DOHH2 (cell line): ENCODE data around the gene ENOX1.

Experiments used
- EZH2phosphoT487 ChIP-seq: fragments of 200-600 bp; sonication (generic); IDR thresholded peaks from 2 replicates; pipeline ENCODE4 v1.6.1; 2017; ENCODE audit warnings: borderline replicate concordance, mild to moderate bottlenecking, antibody characterized with exemption, low read length, moderate library complexity, mixed read lengths
- TF ChIP-seq, protein P1 (sequence below): fragments of 200-600 bp; sonication (generic); IDR thresholded peaks from one replicate; pipeline ENCODE4 v1.5.1; 2014; ENCODE audit warnings: antibody characterized with exemption, mild to moderate bottlenecking, low read depth, low read length; ENCODE audit not compliant: poor library complexity, severe bottlenecking

DNA sequence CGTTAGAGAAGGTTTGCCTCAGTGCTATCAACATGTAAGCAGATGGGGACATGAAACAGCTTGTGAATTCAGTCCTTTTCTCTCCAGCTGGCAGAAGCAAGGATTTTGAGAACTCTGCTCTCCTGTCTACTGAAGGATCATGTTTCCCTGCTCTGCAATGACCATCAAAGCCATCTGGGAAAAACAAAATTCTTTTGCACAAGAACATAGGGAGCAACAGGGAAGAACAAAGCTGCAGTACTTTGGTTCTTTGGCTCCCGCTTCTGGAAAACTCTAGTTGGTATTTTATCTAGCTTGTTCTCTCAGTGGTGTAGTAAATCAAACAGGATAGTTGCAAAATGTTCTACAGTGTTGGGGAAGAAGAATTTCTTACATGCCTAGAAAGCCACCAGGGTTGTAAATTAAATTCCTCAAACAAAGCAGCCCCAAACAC is 270.4 kb downstream of the ENOX1 start:
- TF ChIP-seq, protein P1, sequence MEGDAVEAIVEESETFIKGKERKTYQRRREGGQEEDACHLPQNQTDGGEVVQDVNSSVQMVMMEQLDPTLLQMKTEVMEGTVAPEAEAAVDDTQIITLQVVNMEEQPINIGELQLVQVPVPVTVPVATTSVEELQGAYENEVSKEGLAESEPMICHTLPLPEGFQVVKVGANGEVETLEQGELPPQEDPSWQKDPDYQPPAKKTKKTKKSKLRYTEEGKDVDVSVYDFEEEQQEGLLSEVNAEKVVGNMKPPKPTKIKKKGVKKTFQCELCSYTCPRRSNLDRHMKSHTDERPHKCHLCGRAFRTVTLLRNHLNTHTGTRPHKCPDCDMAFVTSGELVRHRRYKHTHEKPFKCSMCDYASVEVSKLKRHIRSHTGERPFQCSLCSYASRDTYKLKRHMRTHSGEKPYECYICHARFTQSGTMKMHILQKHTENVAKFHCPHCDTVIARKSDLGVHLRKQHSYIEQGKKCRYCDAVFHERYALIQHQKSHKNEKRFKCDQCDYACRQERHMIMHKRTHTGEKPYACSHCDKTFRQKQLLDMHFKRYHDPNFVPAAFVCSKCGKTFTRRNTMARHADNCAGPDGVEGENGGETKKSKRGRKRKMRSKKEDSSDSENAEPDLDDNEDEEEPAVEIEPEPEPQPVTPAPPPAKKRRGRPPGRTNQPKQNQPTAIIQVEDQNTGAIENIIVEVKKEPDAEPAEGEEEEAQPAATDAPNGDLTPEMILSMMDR = no peak
- TF ChIP-seq EZH2phosphoT487 = no peak
